ENCODE results near the gene LRRC26.

Gene LRRC26

GRCh38 chr9:137204731-137205125, 34.9 kb upstream of the LRRC26 start:
- H3K4me1 ChIP-seq (ENCODE audit: insufficient read depth, low read length): peaks cover 57% of the 10 kb centered on the region
- H3K9me3 ChIP-seq (ENCODE audit: insufficient read depth, low read length, severe bottlenecking): no peaks in the 10 kb centered on the region
- H3K4me3 ChIP-seq (ENCODE audit: low read depth in 1 of 2, low read length in 2 of 2): peak overlapping the region; percentile 99 to 100
- TF ChIP-seq EZH2 (IDR thresholded peaks at IDR 0.05; ENCODE audit: borderline replicate concordance, low read depth, low read length, severe bottlenecking) (no peak), CTCF (IDR thresholded peaks at IDR 0.05; ENCODE audit: borderline replicate concordance, extremely low read depth, low read length, poor library complexity, severe bottlenecking) (no peak)
- ATAC-seq (ENCODE audit: insufficient read depth, low read depth): no peak
- H3K36me3 ChIP-seq (ENCODE audit: insufficient read depth, low read length): peaks cover 36% of the 10 kb centered on the region
- H3K27ac ChIP-seq (ENCODE audit: low read length): peak overlapping the region; percentile 90
- H2AFZ ChIP-seq (ENCODE audit: low read depth, low read length): peak overlapping the region; percentile 92
- peaks cover 59% of the 10 kb centered on the region for H3K79me2 ChIP-seq (ENCODE audit: insufficient read depth, low read length)
- H4K20me1 ChIP-seq (ENCODE audit: insufficient read depth, low read length): peaks cover 22% of the 10 kb centered on the region
- DNase-seq: no peak
- H3K4me2 ChIP-seq (ENCODE audit: insufficient read depth, low read length): peak overlapping the region; percentile 99
- peak overlapping the region; percentile 98 for H3K9ac ChIP-seq (ENCODE audit: low read depth, low read length)
- H3K27me3 ChIP-seq (ENCODE audit: insufficient read depth, low read length, poor library complexity): no peaks in the 10 kb centered on the region

GRCh38 chr9:137202966-137203365, 33.1 kb upstream of the LRRC26 start:
- Histone ChIP-seq H4K20me1 (ENCODE audit: insufficient read depth, low read length) (peaks cover 34% of the 10 kb centered on the region), H3K27me3 (ENCODE audit: insufficient read depth, low read length, poor library complexity) (no peaks in the 10 kb centered on the region), H3K4me2 (ENCODE audit: insufficient read depth, low read length) (peak overlapping the region; percentile 99; the same call in 1 of the 2 replicates), H3K9ac (ENCODE audit: low read depth, low read length) (no peak overlapping the region), H3K27ac (ENCODE audit: low read length) (no peak overlapping the region), H3K9me3 (ENCODE audit: insufficient read depth, low read length, severe bottlenecking) (no peaks in the 10 kb centered on the region), H3K79me2 (ENCODE audit: insufficient read depth, low read length) (peaks cover 63% of the 10 kb centered on the region), H3K36me3 (ENCODE audit: insufficient read depth, low read length) (peaks cover 28% of the 10 kb centered on the region), H3K4me1 (ENCODE audit: insufficient read depth, low read length) (peaks cover 75% of the 10 kb centered on the region), H3K4me3 (ENCODE audit: low read depth in 1 of 2, low read length in 2 of 2) (no peak overlapping the region), H2AFZ (ENCODE audit: low read depth, low read length) (no peak overlapping the region)
- TF ChIP-seq EZH2 (IDR thresholded peaks at IDR 0.05; ENCODE audit: borderline replicate concordance, low read depth, low read length, severe bottlenecking): no peak
- no peak for TF ChIP-seq CTCF (IDR thresholded peaks at IDR 0.05; ENCODE audit: borderline replicate concordance, extremely low read depth, low read length, poor library complexity, severe bottlenecking)
- no peak for DNase-seq
- ATAC-seq (ENCODE audit: insufficient read depth, low read depth): no peak

GRCh38 chr9:137201205-137201868, 31.5 kb upstream of the LRRC26 start:
- Histone ChIP-seq H4K20me1 (ENCODE audit: insufficient read depth, low read length) (peaks cover 42% of the 10 kb centered on the region), H3K79me2 (ENCODE audit: insufficient read depth, low read length) (peaks cover 55% of the 10 kb centered on the region), H3K27me3 (ENCODE audit: insufficient read depth, low read length, poor library complexity) (no peaks in the 10 kb centered on the region), H3K4me3 (ENCODE audit: low read depth in 1 of 2, low read length in 2 of 2) (peak overlapping the region; percentile 43 to 94), H2AFZ (ENCODE audit: low read depth, low read length) (peak overlapping the region; percentile 87), H3K36me3 (ENCODE audit: insufficient read depth, low read length) (peaks cover 17% of the 10 kb centered on the region), H3K4me2 (ENCODE audit: insufficient read depth, low read length) (peak overlapping the region; percentile 97), H3K4me1 (ENCODE audit: insufficient read depth, low read length) (peaks cover 68% of the 10 kb centered on the region), H3K9ac (ENCODE audit: low read depth, low read length) (peak overlapping the region; percentile 77), H3K9me3 (ENCODE audit: insufficient read depth, low read length, severe bottlenecking) (no peaks in the 10 kb centered on the region), H3K27ac (ENCODE audit: low read length) (peak overlapping the region; percentile 89)
- TF ChIP-seq EZH2 (IDR thresholded peaks at IDR 0.05; ENCODE audit: borderline replicate concordance, low read depth, low read length, severe bottlenecking) (no peak), CTCF (IDR thresholded peaks at IDR 0.05; ENCODE audit: borderline replicate concordance, extremely low read depth, low read length, poor library complexity, severe bottlenecking) (no peak)
- no peak for ATAC-seq (ENCODE audit: insufficient read depth, low read depth)
- no peak for DNase-seq
